T follicular helper cell (primary cell): ENCODE results near the gene CFHR4.
"Not testable (repeated sequence)": the region's sequence is repeated elsewhere in the genome, so short reads cannot be mapped to it uniquely, and the experiment has no call there.

Experiments used
- DNase-seq: peaks from one replicate; pipeline ENCODE4 v3.0.0-alpha.2; 2020; ENCODE audit warnings: low read depth

CFHR4 gene

GRCh38 chr1:196941474-196941873 is 53.6 kb downstream of the CFHR4 start:
- DNase-seq: not testable (repeated sequence)

GRCh38 chr1:196943568-196943967 is 55.7 kb downstream of the CFHR4 start, which contains the start of gene CFHR2:
Gene CFHR2, plus strand, starts transcription at chr1:196943738. Its CDS starts 143 bp downstream, at chr1:196943881.
- not testable (repeated sequence) for DNase-seq

GRCh38 chr1:196951711-196952394 is 64.0 kb downstream of the CFHR4 start:
- DNase-seq: no peak

GRCh38 chr1:196954778-196955177 is 66.9 kb downstream of the CFHR4 start:
- DNase-seq: no peak

GRCh38 chr1:196955926-196956325 is 68.1 kb downstream of the CFHR4 start:
- no peak for DNase-seq

GRCh38 chr1:196960854-196961253 is 73.0 kb downstream of the CFHR4 start:
- DNase-seq: no peak
